T follicular helper cell (primary cell): ENCODE results near the gene SF3B1.
"Not testable (repeated sequence)": the region's sequence is repeated elsewhere in the genome, so short reads cannot be mapped to it uniquely, and the experiment has no call there.

Experiments
- DNase-seq: peaks from one replicate; pipeline ENCODE4 v3.0.0-alpha.2; 2020; ENCODE audit warnings: low read depth

The SF3B1 gene

GRCh38 chr2:197379918-197380309, 54.9 kb downstream of the SF3B1 start:
- not testable (repeated sequence) for DNase-seq

- DNase-seq = not testable (repeated sequence)
These were observed 55.4 kb downstream of the SF3B1 start for GRCh38 chr2:197379308-197379917.

GRCh38 chr2:197378494-197379307, 56.1 kb downstream of the SF3B1 start:
- peak; percentile 56 for DNase-seq

- DNase-seq = no peak
These were observed 56.7 kb downstream of the SF3B1 start for GRCh38 chr2:197378086-197378485.

DNA sequence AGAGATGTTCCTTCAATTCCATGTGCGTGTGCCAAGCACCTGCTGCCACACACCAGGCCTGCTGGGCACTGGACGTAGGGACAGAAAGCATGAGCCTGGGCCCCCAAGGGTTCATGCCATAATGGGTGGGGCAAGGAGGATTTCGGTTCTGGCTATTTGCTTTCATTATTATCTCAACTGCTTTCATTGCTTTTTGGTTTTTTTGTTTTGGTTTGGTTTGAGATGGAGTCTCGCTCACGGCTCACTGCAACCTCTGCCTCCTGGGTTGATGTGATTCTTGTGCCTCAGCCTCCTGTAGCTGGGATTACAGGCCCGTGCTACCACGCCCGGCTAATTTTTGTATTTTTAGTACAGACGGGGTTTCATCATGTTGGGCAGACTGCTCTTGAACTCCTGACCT, 57.2 kb downstream of the SF3B1 start:
- DNase-seq = no peak

- no peak for DNase-seq
These were observed 62.2 kb downstream of the SF3B1 start for GRCh38 chr2:197372592-197372991.

DNA sequence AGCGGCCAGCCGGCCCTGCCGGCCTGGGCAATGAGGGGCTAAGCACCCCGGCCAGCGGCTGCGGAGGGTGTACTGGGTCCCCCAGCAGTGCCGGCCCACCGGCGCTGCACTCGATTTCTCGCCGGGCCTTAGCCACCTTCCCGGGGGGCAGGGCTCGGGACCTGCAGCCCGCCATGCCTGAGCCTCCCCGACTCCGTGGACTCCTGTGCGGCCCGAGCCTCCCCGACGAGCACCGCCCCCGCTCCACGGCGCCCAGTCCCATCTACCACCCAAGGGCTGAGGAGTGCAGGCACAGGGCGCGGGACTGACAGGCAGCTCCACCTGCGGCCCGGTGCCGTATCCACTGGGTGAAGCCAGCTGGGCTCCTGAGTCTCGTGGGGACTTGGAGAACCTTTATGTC, 64.2 kb downstream of the SF3B1 start:
- DNase-seq = not testable (repeated sequence)

DNA sequence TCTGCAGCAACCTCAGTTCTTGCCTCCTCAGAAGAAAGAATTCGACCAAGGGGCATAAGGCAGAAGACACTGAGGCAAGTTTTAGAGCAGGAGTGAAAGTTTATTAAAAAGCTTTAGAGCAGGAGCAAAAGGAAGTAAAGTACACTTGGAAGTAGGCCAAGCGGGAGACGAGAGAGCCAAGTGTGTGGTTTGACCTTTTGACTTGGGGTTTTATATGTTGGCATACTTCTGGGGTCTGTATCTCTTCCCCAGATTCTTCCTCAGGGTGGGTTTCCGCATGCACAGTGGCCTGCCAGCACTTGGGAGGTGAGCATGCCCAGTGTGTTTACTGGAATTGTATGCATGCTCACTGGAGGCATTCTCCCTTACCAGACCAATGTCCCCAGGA, 64.9 kb downstream of the SF3B1 start:
- DNase-seq = no peak

- no peak for DNase-seq
These were observed 65.4 kb downstream of the SF3B1 start for GRCh38 chr2:197369228-197369932.

DNA sequence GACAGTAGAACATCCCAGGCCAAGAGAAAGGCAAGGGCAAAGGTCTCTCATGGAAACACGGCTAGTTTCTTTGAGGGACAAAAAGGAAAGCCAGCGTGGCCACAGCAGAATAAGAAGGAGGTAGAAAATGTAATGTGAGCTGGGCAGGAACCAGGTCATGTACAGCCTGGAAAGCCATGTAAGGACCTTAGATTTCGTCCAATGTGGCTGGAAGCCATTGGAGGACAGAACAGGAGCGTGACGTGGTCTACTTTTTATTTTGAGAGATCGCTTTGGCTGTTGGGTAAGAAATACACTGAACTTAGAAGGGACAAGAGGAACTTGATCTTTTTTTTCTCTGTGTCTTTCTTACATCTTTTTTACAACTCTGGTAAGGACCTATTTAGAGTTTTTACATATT, 66.4 kb downstream of the SF3B1 start:
- DNase-seq = no peak

DNA sequence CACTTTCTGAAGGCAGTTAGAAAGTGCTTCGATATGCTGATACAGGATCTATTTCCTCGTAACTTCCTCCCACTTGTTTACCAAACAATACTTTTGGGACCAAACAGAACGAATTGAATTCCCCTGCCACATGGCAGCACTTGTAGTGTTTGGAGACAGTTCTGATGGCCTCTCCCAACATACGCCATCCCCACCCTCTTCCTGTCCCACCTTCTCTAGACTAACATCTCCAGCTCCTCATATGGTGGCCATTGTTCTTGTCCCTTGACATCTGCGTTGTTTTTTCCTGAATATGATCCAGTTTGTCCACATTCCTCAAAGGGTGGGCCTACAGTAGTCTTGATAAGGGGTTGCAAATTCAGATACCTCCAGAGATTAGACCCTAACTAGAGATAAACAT, 70.8 kb downstream of the SF3B1 start:
- DNase-seq = no peak

DNA sequence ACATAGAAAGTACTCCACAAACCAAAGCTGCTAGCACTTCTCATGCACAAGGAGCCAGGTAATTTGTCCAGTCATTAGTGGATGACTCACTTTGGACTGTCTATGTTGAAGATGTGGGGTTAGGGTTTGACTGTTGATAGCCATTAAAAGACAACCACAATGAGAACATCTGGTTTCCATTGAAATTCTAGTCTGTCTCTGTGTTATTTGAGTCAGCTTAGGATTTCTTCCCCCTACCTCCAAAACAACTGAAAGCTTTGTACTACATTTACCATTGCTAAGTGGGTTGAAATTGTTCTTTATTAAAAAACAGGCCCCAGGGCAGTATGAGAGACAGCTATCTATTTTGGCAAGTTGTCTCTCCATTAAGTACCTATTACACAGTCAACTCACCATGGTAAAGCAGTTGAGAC, 74.1 kb downstream of the SF3B1 start:
- DNase-seq = no peak

GRCh38 chr2:197359859-197360258, 75.0 kb downstream of the SF3B1 start:
- no peak for DNase-seq

GRCh38 chr2:197358931-197359330, 75.9 kb downstream of the SF3B1 start:
- no peak for DNase-seq

DNA sequence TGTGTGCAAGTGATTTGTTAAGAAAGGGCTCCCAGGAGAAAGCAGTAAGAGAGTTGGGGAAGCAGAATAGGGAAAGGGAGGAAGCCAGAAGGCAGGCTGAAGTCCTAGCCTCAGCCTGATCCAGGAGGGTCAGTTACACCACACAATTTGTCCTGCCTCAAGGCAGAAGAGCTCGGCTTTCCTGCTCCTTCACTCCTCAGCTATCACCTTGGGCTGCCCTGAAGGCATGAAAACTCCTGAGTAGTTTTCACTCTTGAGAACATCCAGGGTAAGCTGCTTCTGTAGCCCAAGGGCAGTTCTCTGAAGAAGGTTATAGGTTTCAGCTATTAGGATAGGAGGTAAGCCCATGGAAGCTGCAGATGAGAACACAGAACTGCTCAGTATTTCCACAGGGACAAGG, 76.8 kb downstream of the SF3B1 start:
- no peak for DNase-seq

GRCh38 chr2:197356136-197356535, 78.7 kb downstream of the SF3B1 start:
- no peak for DNase-seq

DNA sequence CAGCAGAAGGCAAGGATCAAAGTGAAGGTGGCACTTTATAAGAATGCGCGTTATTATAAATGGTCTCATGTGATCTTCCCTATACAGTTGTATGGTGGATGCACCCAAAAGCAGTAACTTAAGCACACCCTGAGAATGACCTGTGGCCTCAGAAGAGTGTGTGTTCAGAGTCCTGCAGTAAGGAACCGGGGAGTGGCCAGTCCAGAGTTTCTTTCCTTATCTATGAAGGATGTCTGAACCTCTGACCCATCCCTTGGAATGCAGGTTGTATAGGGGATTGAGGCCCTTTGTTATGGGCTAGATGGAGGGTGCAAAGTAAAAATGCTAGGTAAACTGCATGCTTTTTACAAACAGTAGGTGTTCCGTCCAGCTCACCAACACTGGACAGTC, 80.7 kb downstream of the SF3B1 start:
- no peak for DNase-seq

GRCh38 chr2:197353393-197354168, 81.2 kb downstream of the SF3B1 start:
- no peak for DNase-seq

DNA sequence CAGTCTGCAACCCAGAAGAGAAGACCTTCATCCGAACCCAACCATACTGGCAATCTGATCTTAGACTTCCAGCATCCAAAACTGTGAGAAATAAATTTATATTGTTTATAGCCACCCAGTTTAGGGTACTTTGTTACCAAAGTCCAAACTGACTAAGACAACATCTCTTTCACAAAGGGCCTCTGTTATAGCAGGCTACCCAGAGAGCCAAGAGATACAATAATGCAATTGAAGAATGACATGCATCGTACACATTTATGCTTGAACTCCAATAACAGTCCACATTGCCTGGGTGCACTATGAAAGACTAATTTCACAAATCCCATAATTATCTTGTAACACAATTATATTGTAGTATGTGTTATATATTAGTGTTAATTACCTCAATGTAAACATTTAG, 85.1 kb downstream of the SF3B1 start:
- no peak for DNase-seq

DNA sequence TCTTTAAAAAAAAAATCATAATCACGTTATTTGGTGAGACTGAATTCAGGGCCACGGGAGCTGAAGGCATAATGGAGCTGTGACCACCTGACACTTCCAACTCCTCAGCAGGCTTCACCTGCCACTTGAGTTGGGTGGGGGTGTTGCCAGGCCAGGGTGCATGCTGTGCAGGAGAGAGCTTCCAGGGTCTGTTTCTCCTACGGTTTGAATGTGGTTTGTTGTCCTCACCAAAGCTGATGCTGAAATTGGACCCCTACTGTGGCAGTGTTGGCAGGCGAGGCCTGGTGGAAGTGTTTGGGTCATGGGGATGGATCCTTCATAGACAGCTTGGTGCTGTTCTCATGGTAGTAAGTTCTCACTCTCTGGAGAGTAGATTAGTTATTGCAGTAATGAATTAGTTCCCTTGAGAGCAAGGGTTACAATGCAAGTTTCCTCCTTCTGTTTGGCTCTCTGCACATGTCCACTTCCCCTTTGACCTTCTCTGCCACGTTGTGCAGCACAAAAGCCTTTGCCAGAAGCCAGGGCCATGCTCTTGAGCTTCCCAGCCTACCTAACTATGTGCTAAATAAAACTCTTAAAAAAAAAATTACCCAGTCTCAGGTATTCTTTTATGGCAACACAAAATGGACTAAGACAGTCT, 86.0 kb downstream of the SF3B1 start:
- DNase-seq = no peak

DNA sequence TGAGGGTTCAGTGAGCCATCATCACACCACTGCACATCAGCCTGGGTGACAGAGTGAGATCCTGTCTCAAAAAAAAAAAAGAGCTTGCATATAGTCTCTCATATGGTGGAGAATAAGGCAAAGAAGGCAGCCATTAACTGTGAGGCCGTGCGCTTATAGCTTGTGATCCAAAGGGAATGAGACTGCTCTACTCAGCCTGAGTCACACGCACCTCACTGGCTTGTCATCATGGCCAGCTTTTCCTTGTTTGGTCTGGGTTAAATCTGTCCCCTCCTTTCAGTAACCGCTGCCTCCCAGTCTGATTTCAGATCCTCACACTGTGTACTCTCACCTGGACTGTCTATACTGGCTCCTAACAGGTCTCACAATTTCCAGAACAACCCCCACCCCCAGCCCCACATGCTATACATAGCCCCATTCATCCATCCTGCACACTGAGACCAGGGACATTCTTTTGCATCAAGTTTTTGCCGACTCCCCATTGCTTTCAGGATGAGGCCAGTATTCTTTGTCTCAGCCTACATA, 88.9 kb downstream of the SF3B1 start:
- no peak for DNase-seq

DNA sequence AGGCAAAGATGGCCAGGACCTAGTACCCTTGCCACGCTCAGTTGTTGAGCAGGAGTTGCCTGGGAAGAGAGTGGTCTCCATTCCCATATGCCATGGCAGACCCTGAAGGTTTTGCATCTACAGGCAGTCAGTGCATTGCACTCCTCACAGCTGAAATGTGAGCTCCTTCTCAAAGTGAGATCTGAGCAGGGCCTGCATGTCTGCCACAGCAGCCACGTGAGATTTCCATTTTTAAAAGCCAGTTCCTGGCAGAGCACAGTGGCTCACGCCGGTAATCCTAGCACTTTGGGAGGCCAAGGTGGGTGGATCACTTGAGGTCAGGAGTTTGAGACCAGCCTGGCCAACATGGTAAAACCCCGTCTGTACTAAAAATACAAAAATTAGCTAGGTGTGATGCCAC, 90.9 kb downstream of the SF3B1 start:
- DNase-seq = not testable (repeated sequence)
